Left lung (tissue), 10 donors: ENCODE measurements around the gene DNAAF1. TPM values are rescaled to one million over a fixed set of nuclear protein-coding genes. Genes with fewer than 3 reads are reported as not detected.

ENCODE experiments used
- ATAC-seq: fragments of 200-7000 bp; cut with Tn5 transposase; one replicate; pipeline ENCODE4 v1.9.1; 2020; ENCODE audit warnings: moderate library complexity
- DNase-seq, 4 donors: peaks; one replicate each; pipeline ENCODE4 v3.0.0-alpha.2; 2013 to 2020
- H3K27ac ChIP-seq, 2 donors: fragments of 200-600 bp; sonication (generic) in 1 of 2; one replicate each; pipeline versions ENCODE4 v1.5.0 to v1.8.0; 2020 to 2021
- H3K27me3 ChIP-seq, 2 donors: fragments of 200-600 bp; sonication (generic) in 1 of 2; one replicate each; pipeline versions ENCODE4 v1.5.0 to v1.8.0; 2020 to 2021
- H3K36me3 ChIP-seq, 2 donors: fragments of 200-600 bp; sonication (generic) in 1 of 2; one replicate each; pipeline versions ENCODE4 v1.5.0 to v1.8.0; 2020 to 2021
- H3K4me1 ChIP-seq, 2 donors: fragments of 200-600 bp; one replicate each; pipeline ENCODE4 v1.8.0; 2021
- H3K4me3 ChIP-seq, 2 donors: fragments of 200-600 bp; sonication (generic) in 1 of 2; one replicate each; pipeline versions ENCODE4 v1.5.0 to v1.8.0; 2020 to 2021; ENCODE audit warnings: mild to moderate bottlenecking in 1 of 2
- H3K9me3 ChIP-seq, 2 donors: fragments of 200-600 bp; sonication (generic) in 1 of 2; one replicate each; pipeline versions ENCODE4 v1.5.0 to v1.8.0; 2020 to 2021
- CTCF ChIP-seq, 2 donors: fragments of 200-600 bp; sonication (generic) in 1 of 2; IDR thresholded peaks; one replicate each; pipeline versions ENCODE4 v1.5.0 to v1.8.0; 2021; ENCODE audit warnings: antibody characterized with exemption in 2 of 2
- intact Hi-C, 2 donors: fragments of 100-400 bp; cut with DNase I; formaldehyde crosslinking; loops; one replicate each; pipeline versions ENCODE4 v1.11.2 to v1.14.2; 2022
- polyA plus RNA-seq, 6 donors: library from polyadenylated mRNA; unstranded; fragments of 120-200 nt; gene quantifications; one replicate each; pipeline ENCODE4 v1.2.1, GENCODE V29; 2013; ENCODE audit not compliant: insufficient read length in 6 of 6
- total RNA-seq, 2 donors: library from RNA; stranded (reverse); fragmentation: NEBNext Ultra II Directional; extraction: Animal tissue kit (Norgen Biotek cat#: 25700); gene quantifications; one replicate each; pipeline ENCODE4 v1.2.1, GENCODE V29; 2021
- donor health status: DM: no; HTN: yes; CAD: no.
- donor health status: DM: no; HTN: no; CAD: no.

Gene DNAAF1
- total and polyA plus RNA-seq, 8 donors, result 0.85 to 22.3 (median 11.6) TPM

GRCh38 chr16:84186685-84187437 is 41.8 kb downstream of the DNAAF1 start, which contains the start of gene TAF1C:
Gene TAF1C (minus strand): TSS chr16:84187057. CDS start chr16:84184988, 2,069 bp downstream.
- intact Hi-C loops, result loop anchor here in 1 of 2 donors (10.0 kb wide), 2 partner anchors 92 to 222 kb away; partner anchors contain the start of gene NECAB2
- Histone ChIP-seq H3K4me1 (peaks cover 6 to 30% of the 10 kb centered on the region in 2 donors), H3K27me3 (no peaks in the 10 kb centered on the region), H3K27ac (peak within 1 kb of the TSS; percentile 69 to 78), H3K9me3 (no peaks in the 10 kb centered on the region), H3K4me3 (peak within 1 kb of the TSS; percentile 92 to 94), H3K36me3 (peaks cover 0 to 21% of the 10 kb centered on the region in 2 donors)
- peak; percentile 89 to 98 (median 94) for DNase-seq
- peak; percentile 99 for ATAC-seq
- TF ChIP-seq CTCF (IDR thresholded peaks at IDR 0.05), result peak; percentile 94 to 97

GRCh38 chr16:84190731-84191388 is 45.8 kb downstream of the DNAAF1 start, which contains the start of gene ADAD2:
Gene ADAD2 (plus strand): TSS chr16:84191157. CDS start chr16:84191231, 74 bp downstream.
- Histone ChIP-seq H3K27ac (no peak within 1 kb of the TSS), H3K9me3 (no peaks in the 10 kb centered on the region), H3K4me1 (peaks cover 3 to 7% of the 10 kb centered on the region in 2 donors), H3K4me3 (no peak within 1 kb of the TSS), H3K36me3 (no peaks in the 10 kb centered on the region), H3K27me3 (peaks cover 0 to 17% of the 10 kb centered on the region in 2 donors)
- intact Hi-C loops, result no loop called here
- ATAC-seq, result no peak
- TF ChIP-seq CTCF (IDR thresholded peaks at IDR 0.05), result no peak
- no peak for DNase-seq

- intact Hi-C loops, result no loop called here
- peaks cover 0 to 1% of the 10 kb centered on the region in 2 donors for H3K4me1 ChIP-seq
- no peak overlapping the region for H3K4me3 ChIP-seq
- no peaks in the 10 kb centered on the region for H3K36me3 ChIP-seq
- H3K27me3 ChIP-seq, result peaks cover 0 to 17% of the 10 kb centered on the region in 2 donors
- H3K9me3 ChIP-seq, result no peaks in the 10 kb centered on the region
- ATAC-seq (no peak), DNase-seq (no peak)
- TF ChIP-seq CTCF (IDR thresholded peaks at IDR 0.05), result no peak
- H3K27ac ChIP-seq, result no peak overlapping the region
Observed at GRCh38 chr16:84191466-84191865, 46.4 kb downstream of the DNAAF1 start.

- Histone ChIP-seq H3K27me3 (peaks cover 0 to 17% of the 10 kb centered on the region in 2 donors), H3K9me3 (no peaks in the 10 kb centered on the region), H3K4me3 (no peak overlapping the region), H3K36me3 (no peaks in the 10 kb centered on the region), H3K27ac (no peak overlapping the region), H3K4me1 (peaks cover 0 to under 1% of the 10 kb centered on the region in 2 donors)
- intact Hi-C loops, result no loop called here
- TF ChIP-seq CTCF (IDR thresholded peaks at IDR 0.05), result no peak
- DNase-seq (no peak), ATAC-seq (no peak)
Observed at GRCh38 chr16:84193480-84193879, 48.4 kb downstream of the DNAAF1 start.

- intact Hi-C loops, result no loop called here
- ATAC-seq (no peak), DNase-seq (no peak)
- TF ChIP-seq CTCF (IDR thresholded peaks at IDR 0.05), result no peak
- H3K27ac ChIP-seq, result no peak overlapping the region
- H3K4me1 ChIP-seq, result peaks cover 0 to 6% of the 10 kb centered on the region in 2 donors
- H3K27me3 ChIP-seq, result peaks cover 0 to 17% of the 10 kb centered on the region in 2 donors
- H3K9me3 ChIP-seq, result no peaks in the 10 kb centered on the region
- no peak overlapping the region for H3K4me3 ChIP-seq
- no peaks in the 10 kb centered on the region for H3K36me3 ChIP-seq
Observed at GRCh38 chr16:84194018-84194417, 48.9 kb downstream of the DNAAF1 start.
